A549 (cell line): ENCODE results near the gene CHIC2. TPM values are rescaled to one million over a fixed set of nuclear protein-coding genes. Genes with fewer than 3 reads are reported as not detected.

ENCODE experiments used
- ATAC-seq, 2 experiments: fragments of 200-7000 bp in 1 of 2; fragments of >200 bp in 1 of 2; cut with Nextera tagmentation in 1 of 2; cut with Tn5 transposase in 1 of 2; 3 replicates each; pipeline versions ENCODE4 v1.8.0 to v1.9.1; 2018 to 2020; ENCODE audit warnings: mild to moderate bottlenecking in 1 of 2, moderate library complexity in 1 of 2
- CTCF ChIA-PET: fragments of 300-600 bp; sonication (Branson Sonifier 250); formaldehyde crosslinking; extraction: SDS; loops from one replicate; lab custom pipeline; 2021; ENCODE audit warnings: antibody characterized with exemption, inconsistent platforms; lab: Yijun Ruan, JAX
- POLR2A ChIA-PET: fragments of 350-600 bp; formaldehyde crosslinking; extraction: SDS; loops from one replicate; lab custom pipeline; 2021; ENCODE audit warnings: antibody characterized with exemption, inconsistent platforms; lab: Yijun Ruan, JAX
- DNase-seq, 2 experiments: peaks; one replicate each; pipeline versions ENCODE4 v3.0.0 to v3.0.0-alpha.2; 2011 to 2016; ENCODE audit warnings: low read depth in 1 of 2, low spot score in 1 of 2
- FAIRE-seq: peaks from 2 replicates; lab custom pipeline; 2011; peaks lifted over from hg19 to GRCh38; lab: Jason Lieb, UNC
- H3K27ac ChIP-seq, 2 experiments: fragments of >200 bp; sonication (Bioruptor Twin); formaldehyde crosslinking; 3 replicates each; pipeline ENCODE4 v1.5.1; 2016 to 2017
- H3K4me1 ChIP-seq: fragments of >200 bp; sonication (Bioruptor Twin); formaldehyde crosslinking; 3 replicates; pipeline ENCODE4 v1.6.1; 2016
- H3K4me2 ChIP-seq: fragments of >200 bp; sonication (Bioruptor Twin); formaldehyde crosslinking; 3 replicates; pipeline ENCODE4 v1.6.1; 2016
- H3K4me3 ChIP-seq: fragments of >200 bp; sonication (Bioruptor Twin); formaldehyde crosslinking; 3 replicates; pipeline ENCODE4 v1.5.1; 2016
- H3K9me3 ChIP-seq: fragments of >200 bp; sonication (Bioruptor Twin); formaldehyde crosslinking; 3 replicates; pipeline ENCODE4 v1.6.1; 2016
- CBX2 ChIP-seq: fragments of 200-600 bp; sonication (generic); IDR thresholded peaks from 2 replicates; pipeline ENCODE4 v1.6.1; 2016; ENCODE audit warnings: low read depth, mild to moderate bottlenecking, borderline replicate concordance
- ELK1 ChIP-seq: fragments of 150-350 bp; IDR thresholded peaks from 2 replicates; pipeline ENCODE4 v1.6.1; 2014; ENCODE audit warnings: low read depth, mild to moderate bottlenecking, low read length
- FOSL2 ChIP-seq, 2 experiments: fragments of 450-650 bp in 1 of 2; fragments of >200 bp in 1 of 2; sonication (Bioruptor Twin) in 1 of 2; formaldehyde crosslinking; IDR thresholded peaks; 2 replicates each; pipeline versions ENCODE4 v1.5.0 to v1.6.1; 2016 to 2020; ENCODE audit warnings: mild to moderate bottlenecking in 1 of 2, moderate library complexity in 1 of 2
- JUN ChIP-seq, 2 experiments: fragments of >200 bp; sonication (Bioruptor Twin); formaldehyde crosslinking; IDR thresholded peaks; 2 replicates in 1 of 2; 3 replicates in 1 of 2; pipeline ENCODE4 v1.6.1; 2016 to 2017
- JUNB ChIP-seq: fragments of >200 bp; sonication (Bioruptor Twin); formaldehyde crosslinking; IDR thresholded peaks from 2 replicates; pipeline ENCODE4 v1.6.1; 2016
- KDM1A ChIP-seq: fragments of 200-600 bp; sonication (generic); IDR thresholded peaks from 2 replicates; pipeline ENCODE4 v1.6.1; 2016; ENCODE audit warnings: low read depth, mild to moderate bottlenecking
- MAX ChIP-seq: IDR thresholded peaks from 2 replicates; pipeline ENCODE4 v1.6.1; 2012
- MAZ ChIP-seq: fragments of 150-350 bp; IDR thresholded peaks from 2 replicates; pipeline ENCODE4 v1.6.1; 2014; ENCODE audit warnings: antibody characterized with exemption, low read depth, low read length, borderline replicate concordance
- NPAS2 ChIP-seq: fragments of 250-450 bp; sonication (Bioruptor Pico); IDR thresholded peaks from 2 replicates; pipeline ENCODE4 v1.8.0; 2022; ENCODE audit warnings: mild to moderate bottlenecking, moderate library complexity, borderline replicate concordance
- NR3C1 ChIP-seq: fragments of >200 bp; sonication (Bioruptor Twin); formaldehyde crosslinking; IDR thresholded peaks from 3 replicates; pipeline ENCODE4 v1.6.1; 2017
- POLR2A ChIP-seq: IDR thresholded peaks from 2 replicates; pipeline ENCODE4 v1.6.1; 2012; ENCODE audit warnings: mild to moderate bottlenecking, low read length
- RAD21 ChIP-seq, 2 experiments: fragments of >200 bp in 1 of 2; sonication (Bioruptor Twin) in 1 of 2; formaldehyde crosslinking in 1 of 2; IDR thresholded peaks in 1 of 2; conservative IDR thresholded peaks in 1 of 2; 2 replicates in 1 of 2; 3 replicates in 1 of 2; pipeline ENCODE4 v1.6.1; 2012 to 2018; ENCODE audit warnings: inconsistent platforms in 1 of 2
- RCOR1 ChIP-seq: fragments of 150-350 bp; IDR thresholded peaks from 2 replicates; pipeline ENCODE4 v1.6.1; 2014; ENCODE audit warnings: antibody characterized with exemption, low read length, low read depth
- REST ChIP-seq: fragments of 200-600 bp; sonication (generic); IDR thresholded peaks from 2 replicates; pipeline ENCODE4 v1.6.1; 2016; ENCODE audit warnings: antibody characterized with exemption, mild to moderate bottlenecking, moderate library complexity
- RFX5 ChIP-seq: fragments of 450-650 bp; IDR thresholded peaks from 2 replicates; pipeline ENCODE4 v1.7.1; 2014; ENCODE audit warnings: antibody characterized with exemption, mild to moderate bottlenecking, moderate library complexity
- SREBF2 ChIP-seq: fragments of 450-650 bp; IDR thresholded peaks from 2 replicates; pipeline ENCODE4 v1.6.1; 2014; ENCODE audit warnings: mild to moderate bottlenecking, moderate library complexity
- TFCP2L1 ChIP-seq: fragments of 250-450 bp; sonication (Bioruptor Pico); IDR thresholded peaks from 2 replicates; pipeline ENCODE4 v1.5.0; 2021; ENCODE audit warnings: mild to moderate bottlenecking
- USF2 ChIP-seq: fragments of 450-650 bp; IDR thresholded peaks from 2 replicates; pipeline ENCODE4 v1.6.1; 2014; ENCODE audit warnings: antibody characterized with exemption
- ZFP36 ChIP-seq: fragments of 450-650 bp; IDR thresholded peaks from 2 replicates; pipeline ENCODE4 v1.6.1; 2014; ENCODE audit warnings: borderline replicate concordance; ENCODE audit not compliant: partially characterized antibody
- ZNF302 ChIP-seq: fragments of 250-450 bp; sonication (Bioruptor Pico); IDR thresholded peaks from 2 replicates; pipeline ENCODE4 v1.9.0; 2021; ENCODE audit warnings: inconsistent platforms, mild to moderate bottlenecking, moderate library complexity
- WGBS: methylation state at CpG from one replicate; pipeline ENCODE4 v1.1.6; 2017; ENCODE audit errors: missing lambda C conversion rate; 5-methylcytosine and 5-hydroxymethylcytosine counted together
- polyA plus RNA-seq, 4 experiments: library from polyadenylated mRNA; depleted of rRNA in 3 of 4; stranded (reverse); fragments of >200 nt; fragmentation: RNase III in 1 of 4; extraction: RNeasy Plus Mini Kit Qiagen cat#74134 plus additional on column Dnase treatment in 1 of 4; gene quantifications; 2 replicates in 3 of 4; 3 replicates in 1 of 4; pipeline ENCODE4 v1.2.3, GENCODE V29; 2011 to 2017

Gene CHIC2
- polyA plus RNA-seq, 2 of the 4 experiments (the other 2 are of a cell fraction) = 5.9 to 10.1 TPM

GRCh38 chr4:54061067-54061466 lies 3.3 kb downstream of the CHIC2 start:
- Histone ChIP-seq H3K4me1 (peaks cover 21% of the 10 kb centered on the region), H3K4me2 (no peak overlapping the region), H3K4me3 (no peak overlapping the region), H3K9me3 (no peaks in the 10 kb centered on the region), H3K27ac (no peak overlapping the region)
- ATAC-seq (no peak), FAIRE-seq (no peak), DNase-seq (no peak)
- TF ChIP-seq SREBF2 (no peak), JUN (IDR thresholded peaks at IDR 0.05) (no peak)
- POLR2A ChIA-PET = no interaction called here
- WGBS = 90% methylated on average over 3 of the region's 3 CpGs
- CTCF ChIA-PET = no interaction called here

- DNase-seq (no peak), FAIRE-seq (no peak), ATAC-seq (no peak)
- Histone ChIP-seq H3K4me2 (no peak overlapping the region), H3K4me3 (no peak overlapping the region), H3K4me1 (peaks cover 14% of the 10 kb centered on the region; the same call in 2 of the 3 replicates), H3K27ac (no peak overlapping the region), H3K9me3 (no peaks in the 10 kb centered on the region)
- 58% methylated on average over 2 of the region's 2 CpGs for WGBS
- CTCF ChIA-PET = no interaction called here
- POLR2A ChIA-PET = no interaction called here
- TF ChIP-seq KDM1A (no peak), NR3C1 (no peak), ELK1 (no peak), POLR2A (no peak), ZNF302 (no peak), REST (no peak), RCOR1 (no peak), MAZ (no peak), JUNB (no peak), RFX5 (no peak), RAD21 (conservative IDR thresholded peaks at IDR 0.05 in 1 of 2, IDR thresholded peaks at IDR 0.05 in 1 of 2) (no peak)
These were observed 4.3 kb downstream of the CHIC2 start for GRCh38 chr4:54060116-54060515.

GRCh38 chr4:54058171-54058570 lies 6.2 kb downstream of the CHIC2 start:
- TF ChIP-seq FOSL2 (IDR thresholded peaks at IDR 0.05) (no peak), FOSL2 (CRISPR knock-in tag; IDR thresholded peaks at IDR 0.05) (no peak)
- peaks cover 13% of the 10 kb centered on the region; the same call in 2 of the 3 replicates for H3K4me1 ChIP-seq
- ChIA-PET CTCF (interaction anchor here (1.0 kb wide), 1 partner anchor 159 kb away, joined by 3 read pairs; no protein-coding TSS in a partner anchor), POLR2A (no interaction called here)
- no peak for FAIRE-seq
- WGBS = 94% methylated on average over 3 of the region's 3 CpGs
- no peak for DNase-seq
- H3K9me3 ChIP-seq = no peaks in the 10 kb centered on the region
- ATAC-seq = no peak
- H3K4me2 ChIP-seq = no peak overlapping the region
- H3K27ac ChIP-seq = no peak overlapping the region
- H3K4me3 ChIP-seq = no peak overlapping the region

- DNase-seq = no peak
- TF ChIP-seq ZFP36 (no peak), USF2 (no peak), MAX (no peak), CBX2 (no peak), TFCP2L1 (CRISPR knock-in tag) (no peak), NPAS2 (no peak)
- ChIA-PET CTCF (no interaction called here), POLR2A (no interaction called here)
- H3K4me1 ChIP-seq = peaks cover 6% of the 10 kb centered on the region; the same call in 1 of the 3 replicates
- ATAC-seq = no peak
- no peak overlapping the region for H3K27ac ChIP-seq
- H3K9me3 ChIP-seq = no peaks in the 10 kb centered on the region
- no peak for FAIRE-seq
- H3K4me3 ChIP-seq = no peak overlapping the region
- H3K4me2 ChIP-seq = no peak overlapping the region
These were observed 8.0 kb downstream of the CHIC2 start for GRCh38 chr4:54056360-54056759.
